HG03103 (cell line): Measurements from ENCODE around the gene HNRNPD.
A peak's percentile ranks its signal among the peaks of the same experiment; 100 is the strongest.
"Not testable (repeated sequence)": the region's sequence is repeated elsewhere in the genome, so short reads cannot be mapped to it uniquely, and the experiment has no call there.

Experiments
- ATAC-seq: cut with Tn5 transposase; IDR thresholded peaks from one replicate; pipeline ENCODE4 v1.9.1; 2021; ENCODE audit warnings: low read depth; ENCODE audit not compliant: unreplicated experiment

The HNRNPD gene, protein sequence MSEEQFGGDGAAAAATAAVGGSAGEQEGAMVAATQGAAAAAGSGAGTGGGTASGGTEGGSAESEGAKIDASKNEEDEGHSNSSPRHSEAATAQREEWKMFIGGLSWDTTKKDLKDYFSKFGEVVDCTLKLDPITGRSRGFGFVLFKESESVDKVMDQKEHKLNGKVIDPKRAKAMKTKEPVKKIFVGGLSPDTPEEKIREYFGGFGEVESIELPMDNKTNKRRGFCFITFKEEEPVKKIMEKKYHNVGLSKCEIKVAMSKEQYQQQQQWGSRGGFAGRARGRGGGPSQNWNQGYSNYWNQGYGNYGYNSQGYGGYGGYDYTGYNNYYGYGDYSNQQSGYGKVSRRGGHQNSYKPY

DNA sequence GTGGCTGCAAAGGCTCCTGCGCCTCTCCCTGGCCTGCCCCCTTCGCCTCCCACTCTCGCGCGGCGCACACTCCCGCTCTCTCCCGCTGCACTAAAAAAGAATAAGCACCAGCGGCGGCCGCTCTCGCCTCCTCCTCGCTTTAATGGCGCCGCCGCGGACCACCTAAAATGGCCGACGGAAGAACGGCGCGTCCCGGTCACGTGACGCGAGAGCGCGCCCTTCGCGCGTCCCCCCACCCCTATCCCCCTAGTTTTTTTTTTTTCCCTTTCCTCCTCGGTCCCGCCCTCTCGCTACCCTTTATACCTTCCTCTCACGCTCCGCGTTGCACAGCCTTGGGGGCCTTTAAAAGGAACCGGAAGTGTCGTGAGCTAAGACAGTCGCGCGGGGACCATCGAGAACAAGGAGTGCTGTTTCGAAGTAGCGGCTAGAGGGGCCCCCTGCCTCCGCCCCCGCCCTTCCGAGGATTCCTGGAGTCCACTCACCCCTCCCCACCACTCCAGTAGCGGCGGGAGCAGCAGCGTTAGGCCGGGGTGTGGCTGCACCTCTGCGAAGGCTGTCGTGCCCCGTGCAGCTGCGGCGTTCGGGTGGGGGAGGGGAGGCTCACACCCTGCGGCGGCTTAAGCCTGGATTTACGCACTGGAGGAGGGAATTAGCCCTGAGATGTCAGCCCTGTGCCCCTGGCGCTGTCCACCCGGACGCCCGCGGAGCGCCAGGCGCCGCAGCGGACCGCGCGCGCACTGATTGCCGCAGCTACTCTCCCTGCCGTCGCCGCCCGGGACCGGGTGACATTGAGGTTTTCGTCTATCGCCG is at the start of gene HNRNPD:
Gene HNRNPD (minus strand): TSS at position 176 of the 810 bp plus-strand sequence. CDS start 313 bp downstream, outside the sequence.
- ATAC-seq: peak; percentile 89

DNA sequence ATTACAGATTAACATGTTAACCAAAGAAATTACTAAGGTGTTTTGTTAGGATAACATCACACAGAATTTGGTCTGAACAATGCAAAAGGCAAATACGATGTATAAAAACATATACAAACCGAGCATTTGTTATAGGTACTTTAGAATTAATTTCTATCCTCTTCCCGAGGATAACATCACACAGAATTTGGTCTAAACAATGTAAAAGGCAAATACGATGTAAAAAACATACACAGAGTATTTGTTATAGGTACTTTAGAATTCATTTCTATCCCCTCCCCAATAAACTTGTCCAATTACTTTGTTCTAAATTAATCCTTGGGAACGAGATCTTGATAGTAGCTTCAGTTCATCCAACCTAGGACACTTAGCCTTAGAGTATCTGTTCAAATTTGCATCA is 48.8 kb upstream of the HNRNPD start:
- ATAC-seq: no peak

DNA sequence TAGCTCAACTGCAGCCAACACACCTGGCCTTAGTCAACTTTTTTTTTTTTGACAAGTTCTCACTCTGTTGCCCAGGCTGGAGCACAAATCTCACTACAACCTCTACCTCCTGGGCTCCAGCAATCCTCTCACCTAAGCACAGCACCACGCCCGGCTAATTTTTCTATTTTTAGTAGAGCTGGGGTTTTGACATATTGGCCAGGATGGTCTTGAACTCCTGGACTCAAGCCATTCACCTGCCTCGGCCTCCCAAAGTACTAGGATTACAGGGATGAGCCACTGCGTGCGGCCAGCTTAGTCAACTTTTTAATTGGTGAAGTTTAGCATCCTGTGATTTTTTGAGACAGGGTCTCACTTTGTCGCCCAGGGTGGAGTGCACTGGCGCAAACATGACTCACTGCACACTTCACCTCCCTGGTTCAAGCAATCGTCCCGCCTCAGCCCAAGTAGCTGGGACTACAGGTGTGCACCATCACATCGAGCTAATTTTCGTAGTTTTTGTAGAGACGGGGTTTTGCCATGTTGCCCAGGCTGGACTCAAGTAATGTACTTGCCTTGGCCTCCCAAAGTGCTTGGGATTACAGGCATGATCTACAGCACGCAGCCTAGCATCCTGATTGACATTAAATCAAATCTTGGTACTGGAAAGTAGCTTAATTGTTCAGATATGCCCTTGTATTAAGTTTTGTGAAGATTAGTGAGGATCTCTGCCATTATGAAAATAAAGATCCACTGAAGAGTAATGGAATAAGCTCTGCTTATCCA is 48.2 kb upstream of the HNRNPD start:
- ATAC-seq: no peak

DNA sequence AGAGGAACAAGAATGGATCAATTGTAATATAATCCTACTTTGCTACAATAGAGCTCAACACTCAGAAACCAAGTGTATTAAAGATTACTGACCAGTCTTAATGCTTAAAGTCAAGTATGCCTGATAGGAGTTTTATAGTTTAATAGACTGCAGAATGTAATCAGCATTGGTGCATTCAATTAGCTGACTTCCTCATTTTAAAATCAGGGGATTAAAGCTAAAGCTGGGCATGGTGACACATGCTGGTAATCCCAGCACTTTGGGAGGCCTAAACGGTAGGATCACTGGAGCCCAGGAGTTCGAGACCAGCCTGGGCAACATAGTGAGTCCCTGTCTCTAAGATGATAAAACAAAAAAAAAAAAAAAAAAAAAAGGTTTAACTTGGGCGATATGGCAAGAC is 45.7 kb upstream of the HNRNPD start:
- ATAC-seq: no peak

DNA sequence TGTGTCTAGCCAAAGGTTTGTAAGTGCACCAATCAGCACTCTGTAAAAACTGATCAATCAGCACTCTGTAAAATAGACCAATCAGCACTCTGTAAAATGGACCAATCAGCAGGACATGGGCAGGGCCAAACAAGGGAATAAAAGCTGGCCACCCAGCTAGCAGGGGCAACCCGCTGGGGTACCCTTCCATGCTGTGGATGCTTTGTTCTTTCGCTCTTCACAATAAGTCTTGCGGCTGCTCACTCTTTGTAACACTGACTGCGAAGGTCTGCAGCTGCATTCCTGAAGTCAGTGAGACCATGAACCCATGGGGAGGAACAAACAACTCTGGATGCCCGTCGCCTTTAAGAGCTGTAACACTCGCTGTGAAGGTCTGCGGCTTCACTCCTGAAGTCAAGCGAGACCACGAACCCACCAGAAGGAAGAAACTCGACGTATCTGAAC is 42.2 kb upstream of the HNRNPD start:
- ATAC-seq: no peak

DNA sequence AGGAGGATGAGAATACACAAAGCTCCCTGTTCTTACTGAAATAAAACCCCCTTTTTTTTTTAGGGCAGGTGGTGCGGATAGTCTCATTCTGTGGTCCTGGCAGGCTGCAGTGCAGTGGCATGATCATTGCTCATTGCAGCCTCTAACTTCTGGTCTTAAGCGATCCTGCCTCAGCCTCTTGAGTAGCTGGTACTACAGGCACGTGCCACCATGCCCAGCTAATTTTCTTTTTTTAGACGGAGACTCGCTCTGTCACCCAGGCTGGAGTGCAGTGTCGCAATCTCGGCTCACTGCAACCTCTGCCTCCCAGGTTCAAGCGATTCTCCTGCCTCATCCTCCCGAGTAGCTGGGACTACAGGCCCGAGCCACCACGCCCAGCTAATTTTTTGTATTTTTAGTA is 41.3 kb upstream of the HNRNPD start:
- not testable (repeated sequence) for ATAC-seq

DNA sequence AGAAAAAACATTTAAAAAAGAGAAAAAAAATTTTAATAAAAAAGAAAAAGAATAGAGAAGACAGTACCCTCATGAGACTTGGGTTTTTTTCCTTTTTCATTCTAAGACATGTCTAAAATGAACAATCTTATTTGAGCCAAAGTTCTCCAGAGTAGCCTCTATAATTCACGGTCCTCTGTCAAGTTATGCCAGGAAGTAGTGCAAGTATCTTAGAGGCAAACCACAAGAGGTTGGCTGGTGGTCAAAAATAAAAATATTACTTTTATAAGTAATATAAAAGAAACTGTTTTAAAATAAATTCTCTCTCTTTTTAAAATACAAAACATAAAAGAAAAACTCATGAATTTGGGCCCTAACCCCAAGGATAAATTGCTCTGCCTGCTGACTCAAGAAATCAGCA is 29.9 kb upstream of the HNRNPD start:
- no peak for ATAC-seq

DNA sequence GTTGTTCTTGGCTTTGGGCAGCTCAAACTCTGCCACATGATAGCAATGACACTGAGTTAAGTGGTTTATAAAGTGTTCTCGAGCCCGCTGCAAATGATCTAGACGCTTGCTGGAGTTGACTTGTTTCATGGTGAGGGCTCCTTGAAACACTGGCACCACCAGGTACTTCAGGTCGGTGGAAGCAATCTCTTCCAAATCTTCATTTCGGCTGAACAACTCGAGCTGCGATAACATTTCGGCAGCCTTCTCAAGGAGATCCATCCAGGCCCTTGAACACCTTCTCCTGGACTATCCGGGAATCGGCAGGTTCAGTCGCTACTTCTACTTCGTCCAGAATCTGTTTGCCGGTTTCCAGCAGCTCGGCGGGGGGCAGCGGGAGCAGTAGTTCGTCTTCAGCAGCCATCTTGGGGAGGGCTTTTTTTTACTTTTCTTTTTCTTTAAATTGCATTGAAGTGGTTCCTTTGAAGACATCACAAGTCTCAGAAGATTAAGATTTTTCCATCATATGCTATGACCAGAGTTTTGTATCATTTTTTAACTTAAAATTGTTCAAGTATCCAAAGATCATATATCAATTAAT is 28.5 kb upstream of the HNRNPD start:
- no peak for ATAC-seq

DNA sequence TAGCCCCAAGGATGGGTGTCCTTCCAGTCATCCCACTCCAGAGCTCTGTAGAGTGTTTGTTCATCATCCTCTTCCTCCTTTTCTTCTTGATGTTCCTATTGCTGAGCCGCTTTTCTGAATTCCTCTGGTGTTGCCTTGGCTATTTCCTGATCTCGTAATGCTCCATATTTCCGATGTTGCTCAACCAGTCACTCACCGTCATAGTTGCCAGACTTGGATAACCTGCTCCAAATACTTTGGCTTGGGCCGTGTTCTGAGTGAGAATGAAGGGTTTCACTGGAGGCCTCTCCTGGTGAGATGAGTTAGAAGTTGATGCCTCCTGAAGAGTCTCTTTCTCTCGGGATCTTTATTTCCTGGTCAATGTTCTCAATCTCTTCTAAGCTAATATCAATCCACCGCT is 27.8 kb upstream of the HNRNPD start:
- ATAC-seq: no peak

DNA sequence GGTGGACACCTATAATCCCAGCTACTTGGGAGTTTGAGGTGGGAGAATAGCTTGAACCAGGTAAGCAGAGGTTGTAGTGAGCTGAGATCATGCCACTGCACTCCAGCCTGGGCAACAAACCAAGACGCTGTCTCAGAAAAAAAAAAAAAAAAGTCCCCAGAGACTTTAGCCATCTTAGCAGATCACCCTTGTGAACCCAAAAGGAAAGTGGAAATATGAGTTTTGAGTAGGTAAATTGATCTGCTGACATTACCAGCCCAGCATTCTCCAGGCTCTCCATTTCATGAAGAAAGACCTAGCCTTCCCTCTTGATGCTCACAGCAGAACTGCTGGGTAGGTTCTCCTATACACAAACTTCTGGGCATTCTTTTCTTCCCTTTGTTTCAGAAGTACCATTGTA is 24.5 kb upstream of the HNRNPD start:
- ATAC-seq: no peak

DNA sequence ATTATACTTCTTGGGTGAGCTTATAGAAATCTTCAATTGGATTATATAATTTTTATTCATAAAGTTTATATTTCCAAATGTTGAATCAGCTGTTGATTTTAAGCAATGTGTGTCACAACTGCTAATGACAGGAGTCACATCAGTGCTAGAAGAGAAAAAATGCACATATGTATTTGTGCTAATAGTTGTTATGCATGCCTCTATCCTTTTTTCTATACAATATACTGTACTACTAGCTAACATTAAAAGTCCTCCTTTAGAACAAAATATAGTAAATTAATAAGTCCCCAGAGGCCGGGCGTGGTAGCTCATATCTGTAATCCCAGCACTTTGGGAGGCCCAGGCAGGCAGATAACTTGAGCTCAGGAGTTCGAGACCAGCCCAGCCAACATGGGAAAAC is 23.7 kb upstream of the HNRNPD start:
- no peak for ATAC-seq

DNA sequence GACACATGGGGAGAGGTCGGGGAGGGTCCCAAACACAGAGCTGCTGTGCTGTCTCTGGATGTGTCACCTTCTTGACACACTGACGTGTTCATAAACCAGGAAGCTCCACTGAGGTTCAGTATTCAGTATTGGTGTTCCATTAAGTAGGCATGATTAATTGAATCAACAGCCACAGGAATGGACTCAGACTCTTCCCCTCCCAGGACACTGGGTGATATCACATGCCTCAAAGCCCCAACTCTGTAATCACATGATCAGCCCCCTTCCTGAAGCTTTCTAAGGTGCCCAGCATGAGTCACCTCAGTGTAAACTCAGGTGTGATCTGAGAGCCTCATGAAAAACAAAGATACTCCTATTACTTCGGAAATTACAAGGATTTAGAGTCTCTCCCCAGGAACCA is 21.1 kb upstream of the HNRNPD start:
- no peak for ATAC-seq

DNA sequence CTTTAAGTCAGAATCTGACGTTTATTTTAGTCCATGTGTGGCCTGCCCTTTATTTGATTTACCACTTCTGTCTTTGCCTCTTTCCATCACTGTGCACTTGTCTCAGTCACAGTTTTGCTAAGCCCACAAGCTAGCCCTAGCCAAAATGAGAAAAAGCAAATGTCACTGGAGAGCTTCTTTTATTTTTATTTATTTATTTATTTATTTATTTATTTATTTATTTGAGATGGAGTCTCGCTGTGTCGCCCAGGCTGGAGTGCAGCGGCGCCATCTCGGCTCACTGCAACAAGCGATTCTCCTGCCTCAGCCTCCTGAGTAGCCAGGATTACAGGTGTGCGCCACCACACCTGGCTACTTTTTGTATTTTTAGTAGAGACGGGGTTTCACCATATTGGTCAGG is 16.3 kb upstream of the HNRNPD start:
- ATAC-seq: not testable (repeated sequence)

DNA sequence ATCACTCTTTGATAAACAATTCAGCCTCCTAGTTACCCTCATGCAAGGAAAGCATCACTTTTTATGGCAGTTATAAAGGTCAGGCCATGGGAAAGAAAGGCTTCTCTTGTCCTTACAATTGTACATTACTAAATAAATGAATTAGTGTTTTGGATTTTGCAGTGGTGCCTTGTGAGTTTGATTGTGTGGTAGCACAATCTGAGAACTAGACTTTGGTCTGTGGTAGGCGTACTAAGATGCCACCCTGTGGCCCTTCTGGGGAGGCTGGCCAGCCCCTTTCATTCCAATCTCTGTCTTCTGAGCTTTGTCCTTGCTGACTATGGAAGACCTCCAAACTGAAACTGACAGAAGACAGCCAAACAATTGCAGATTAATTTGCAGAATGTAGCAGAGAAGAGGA is 14.6 kb upstream of the HNRNPD start:
- no peak for ATAC-seq

DNA sequence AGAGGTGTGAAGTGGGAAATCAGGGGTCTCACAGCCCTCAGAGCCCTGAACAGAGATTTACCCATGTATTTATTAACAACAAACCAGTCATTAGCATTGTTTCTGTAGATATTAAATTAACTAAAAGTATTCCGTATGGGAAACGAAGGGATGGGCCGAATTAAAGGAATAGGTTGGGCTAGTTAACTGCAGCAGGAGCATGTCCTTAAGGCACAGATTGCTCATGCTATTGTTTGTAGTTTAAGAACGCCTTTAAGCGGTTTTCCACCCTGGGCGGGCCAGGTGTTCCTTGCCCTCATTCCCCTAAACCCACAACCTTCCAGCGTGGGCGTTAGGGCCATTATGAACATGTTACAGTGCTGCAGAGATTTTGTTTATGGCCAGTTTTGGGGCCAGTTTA is 12.5 kb upstream of the HNRNPD start:
- not testable (repeated sequence) for ATAC-seq

DNA sequence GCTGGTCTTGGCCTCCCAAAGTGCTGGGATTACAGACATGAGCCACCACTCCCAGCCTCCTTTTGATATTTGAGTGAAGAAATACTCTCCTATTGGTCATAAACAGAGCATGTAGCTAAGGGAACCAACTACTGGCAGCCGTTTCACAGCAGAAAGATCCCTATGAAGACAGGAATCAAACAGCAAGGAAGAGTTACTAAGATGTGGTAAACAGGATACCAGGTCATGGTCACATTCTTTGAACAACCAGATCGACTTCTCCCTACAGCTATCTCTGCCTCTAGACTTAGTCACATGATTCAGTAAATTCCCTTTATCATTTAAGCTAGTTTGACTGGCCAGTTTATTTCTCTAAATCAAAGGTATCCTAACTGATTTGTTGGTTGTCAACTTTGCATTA is 9.0 kb upstream of the HNRNPD start:
- ATAC-seq: no peak

DNA sequence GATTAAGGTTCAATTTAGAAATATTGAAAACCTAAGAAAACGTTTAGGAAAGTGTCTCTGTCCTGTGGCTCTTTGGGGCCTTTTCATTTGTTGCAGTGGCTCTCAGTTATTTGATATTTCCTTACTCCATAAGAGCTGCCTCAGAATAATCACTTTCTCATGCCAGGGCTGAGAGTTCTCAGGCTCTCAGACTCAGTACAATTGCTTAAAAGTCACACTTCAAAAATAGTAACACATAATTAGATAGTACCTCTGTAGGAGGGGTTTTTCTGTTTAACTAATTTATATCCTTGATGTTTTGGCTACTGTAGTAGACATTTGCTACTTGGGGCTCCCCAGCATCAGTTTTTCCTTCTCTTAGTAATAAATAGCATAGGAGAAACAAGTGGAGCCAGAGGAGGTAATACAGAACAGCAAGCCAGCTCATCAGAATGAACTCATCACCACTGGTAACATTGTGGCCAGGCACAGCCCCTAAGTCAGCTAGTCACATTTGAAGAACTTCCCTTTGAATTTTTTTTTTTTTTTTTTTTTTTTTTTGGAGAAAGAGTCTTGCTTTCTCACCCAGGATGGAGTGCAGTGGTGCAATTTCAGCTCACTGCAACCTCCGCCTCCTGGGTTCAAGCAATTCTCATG is 8.0 kb upstream of the HNRNPD start:
- no peak for ATAC-seq

DNA sequence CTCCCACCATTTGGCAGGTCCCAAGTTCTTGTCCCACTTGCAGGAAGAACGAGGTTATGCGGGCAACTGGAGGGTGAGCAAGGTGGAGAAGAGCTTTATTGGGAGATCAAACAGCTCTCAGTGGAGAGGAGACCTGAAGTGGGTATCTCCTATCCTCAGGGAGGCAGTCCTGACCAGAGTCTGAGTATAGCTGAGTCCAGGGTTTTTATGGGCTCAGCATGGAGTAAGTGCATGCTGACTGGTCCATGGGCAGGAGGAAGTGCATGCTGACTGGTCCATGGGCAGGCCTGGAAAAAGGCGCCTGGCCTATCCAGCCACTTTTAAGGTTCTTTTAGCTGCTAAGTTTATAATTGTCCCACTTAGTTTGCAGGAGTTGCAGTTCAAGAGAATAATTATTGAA is 7.4 kb upstream of the HNRNPD start:
- no peak for ATAC-seq

DNA sequence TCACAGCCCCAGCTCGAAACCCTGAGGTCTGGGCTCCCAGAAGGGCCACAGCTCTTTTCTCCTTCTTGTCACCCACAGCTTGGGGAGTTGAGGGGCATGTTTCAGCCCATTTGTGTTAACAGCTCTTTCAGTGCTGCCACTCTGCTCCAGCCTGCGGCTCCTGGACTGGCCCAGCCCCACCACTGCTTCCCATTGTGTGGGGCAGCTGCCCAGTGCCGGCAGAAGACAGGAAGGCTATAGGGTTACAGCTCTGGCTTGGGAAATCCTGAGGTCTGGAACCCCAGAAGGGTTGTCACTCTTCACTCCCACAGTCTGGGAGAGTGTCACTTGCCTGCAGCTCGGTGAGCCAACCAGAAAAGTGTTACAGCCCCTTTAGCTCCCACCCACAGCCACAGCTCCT is 7.0 kb upstream of the HNRNPD start:
- no peak for ATAC-seq

DNA sequence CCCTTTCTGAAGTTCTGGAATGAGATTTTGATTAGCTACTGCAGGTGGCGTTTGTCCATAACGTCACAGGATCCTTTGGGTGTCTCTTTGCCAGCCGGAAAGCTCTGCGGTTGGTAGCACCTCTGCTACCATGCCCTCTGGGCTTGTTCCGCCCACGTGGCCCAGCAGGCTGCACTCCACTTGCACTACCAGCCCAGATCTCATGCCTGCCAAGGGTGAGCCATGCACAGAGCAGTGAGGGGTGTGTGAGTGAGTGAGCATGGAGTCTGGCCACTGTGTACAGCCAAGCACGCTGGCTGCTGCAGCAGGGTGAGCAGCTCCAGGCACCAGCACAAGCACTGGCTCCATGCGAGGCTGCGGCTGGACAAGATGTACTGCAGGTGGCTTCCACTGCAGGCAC is 6.6 kb upstream of the HNRNPD start:
- ATAC-seq: no peak
